DLD1 (cell line): Measurements from ENCODE around the gene KRTAP22-1.

Experiments
- in situ Hi-C: cut with HindIII; loops from 2 replicates; pipeline ENCODE4 v1.10.0; 2017; ENCODE audit warnings: low sequenced_read_pairs

Gene KRTAP22-1

DNA sequence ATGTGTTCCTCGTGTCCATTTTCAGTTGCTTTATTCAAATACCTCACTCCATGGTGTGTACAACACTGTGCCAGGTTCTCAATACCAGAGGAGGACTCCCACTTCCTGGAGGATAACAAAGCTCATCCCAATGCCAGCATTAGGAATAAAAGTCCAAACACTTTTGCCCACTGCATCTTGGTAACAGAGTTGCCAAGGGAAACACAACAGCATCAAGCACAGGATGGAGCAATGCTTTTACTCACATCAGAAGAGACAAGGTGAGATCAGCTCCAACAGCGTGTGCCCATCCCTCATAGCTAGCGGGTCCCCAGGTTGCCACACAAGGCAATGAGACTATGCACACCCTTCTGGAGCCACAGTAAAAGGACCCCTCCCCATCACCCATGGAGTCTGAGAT lies 22.5 kb downstream of the KRTAP22-1 start:
- in situ Hi-C loops = no loop called here

DNA sequence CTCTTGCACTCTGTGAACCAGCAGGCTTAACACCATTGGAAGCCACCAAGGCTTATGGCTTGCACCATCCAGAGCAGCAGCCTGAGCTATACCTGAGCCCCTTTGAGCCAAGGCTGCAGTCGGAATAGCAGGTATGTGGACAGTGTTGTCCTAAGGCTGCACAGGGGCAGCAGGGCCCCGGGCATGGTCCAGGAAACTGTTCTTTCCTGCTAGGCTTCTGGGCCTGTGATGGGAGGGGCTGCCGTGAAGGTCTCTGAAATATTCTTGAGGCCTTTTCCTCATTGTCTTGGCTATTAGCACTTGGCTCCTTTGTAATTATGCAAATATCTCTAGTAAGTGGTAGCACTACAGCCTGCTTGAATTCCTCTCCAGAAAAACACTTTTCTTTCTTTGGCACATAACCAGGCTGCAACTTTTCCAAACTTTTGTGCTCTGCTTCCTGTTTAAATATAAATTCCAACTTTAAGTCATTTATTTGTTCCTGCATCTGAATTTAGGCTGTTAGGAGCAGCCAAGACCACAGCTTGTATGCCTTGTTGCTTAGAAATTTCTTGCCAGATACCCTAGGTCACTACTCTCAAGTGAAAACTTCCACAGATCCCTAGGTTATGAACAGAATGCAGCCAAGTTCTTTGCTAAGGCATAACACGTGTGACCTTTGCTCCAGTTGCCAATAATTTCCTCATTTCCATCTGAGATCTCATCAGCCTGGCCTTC lies 24.7 kb downstream of the KRTAP22-1 start:
- in situ Hi-C loops = no loop called here

DNA sequence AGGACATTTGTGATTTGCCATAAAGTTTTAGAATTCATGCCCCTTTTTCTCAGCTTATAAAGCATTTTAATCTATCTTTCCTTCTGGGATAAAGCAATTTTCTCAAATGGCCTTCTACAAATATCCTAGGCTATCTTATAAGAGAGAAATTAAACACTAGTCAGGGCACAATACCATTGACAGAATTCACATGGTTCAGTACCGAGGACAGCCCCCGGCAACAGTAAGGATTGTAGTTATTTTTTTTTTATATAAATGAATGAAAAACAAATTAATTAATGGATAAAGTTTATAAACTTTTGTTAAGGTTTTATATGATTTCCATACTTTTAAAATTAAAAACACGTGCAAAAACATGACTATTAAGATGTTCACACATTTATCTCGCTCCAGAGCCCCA lies 27.2 kb downstream of the KRTAP22-1 start:
- in situ Hi-C loops = no loop called here

DNA sequence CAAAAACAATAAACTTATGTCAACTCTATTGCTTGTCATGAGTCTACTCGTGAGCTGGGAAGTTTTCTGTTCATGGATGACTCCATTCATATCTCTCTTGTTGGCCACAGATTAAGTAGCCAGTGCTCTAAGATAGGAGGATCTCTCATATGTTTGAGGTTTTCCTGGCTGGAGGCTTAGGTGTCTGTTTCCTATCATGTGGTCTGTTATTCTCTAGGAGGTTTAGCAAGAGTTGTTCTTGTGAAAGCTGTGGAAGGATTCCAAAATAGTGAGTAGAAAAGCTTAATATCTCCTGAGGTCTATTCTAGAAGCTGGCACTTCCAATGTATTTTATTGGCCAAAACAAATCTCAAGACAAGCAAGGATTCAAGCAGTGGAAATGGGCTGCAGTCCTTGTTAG lies 28.3 kb downstream of the KRTAP22-1 start:
- in situ Hi-C loops = no loop called here

DNA sequence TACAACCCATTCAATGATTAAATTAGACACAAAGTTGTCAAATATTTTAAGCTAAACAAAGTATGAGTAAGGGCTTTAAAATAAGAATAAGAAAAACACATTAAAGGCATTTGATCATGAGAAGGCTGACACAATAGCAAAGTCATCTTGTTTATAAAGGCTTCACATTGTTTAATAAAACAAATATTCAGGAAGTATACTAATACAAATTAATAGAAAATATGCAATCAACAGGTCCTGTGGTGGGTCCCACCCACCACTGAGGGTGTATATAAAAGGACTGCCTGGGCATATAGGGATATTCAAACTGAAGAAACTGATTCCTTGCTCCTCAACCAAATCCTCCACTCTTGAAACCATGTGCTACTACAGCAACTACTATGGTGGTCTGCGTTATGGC lies 34.0 kb downstream of the KRTAP22-1 start, which contains the start of gene KRTAP20-2:
TSS of gene KRTAP20-2 (plus strand) at position 301 of the 400 bp plus-strand sequence. CDS start at position 359, 58 bp downstream.
- in situ Hi-C loops = no loop called here

DNA sequence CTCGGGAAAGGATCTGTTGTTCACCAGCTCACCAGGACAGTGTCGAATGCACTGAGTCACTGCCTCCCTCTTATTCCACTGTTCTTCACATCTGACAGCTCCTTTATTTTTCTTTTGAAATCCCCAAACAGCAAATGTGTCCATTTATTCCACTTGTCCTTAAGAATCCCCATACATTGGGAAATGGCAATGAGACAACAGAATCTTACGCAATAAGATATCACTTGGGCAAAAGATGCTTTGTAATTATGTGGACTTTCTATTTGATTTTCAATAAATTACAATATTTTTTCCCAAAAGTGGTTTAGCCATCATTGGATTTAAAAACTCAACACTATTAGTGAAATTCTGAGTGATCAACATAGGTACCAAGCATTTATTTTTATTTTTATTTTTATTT lies 37.8 kb downstream of the KRTAP22-1 start:
- in situ Hi-C loops = no loop called here

DNA sequence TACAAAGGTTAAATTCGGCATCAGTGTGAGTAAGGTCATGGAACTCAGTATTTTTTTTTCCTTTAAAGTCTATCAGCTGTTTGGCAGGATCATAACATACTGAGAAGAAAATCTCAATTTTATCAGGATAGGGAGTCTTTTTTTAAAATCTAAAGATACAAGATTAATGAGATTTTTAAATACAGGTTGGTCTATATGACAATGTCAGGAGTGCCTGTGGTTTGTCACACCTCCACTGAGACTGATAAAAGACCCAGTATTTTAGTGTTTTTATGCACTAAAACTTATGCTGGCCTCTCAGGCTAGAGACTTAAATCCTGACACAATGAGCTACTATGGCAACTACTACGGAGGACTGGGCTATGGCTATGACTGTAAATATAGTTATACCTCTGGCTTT lies 41.7 kb downstream of the KRTAP22-1 start, which contains the start of gene KRTAP20-3:
TSS of gene KRTAP20-3 (plus strand) at position 301 of the 400 bp plus-strand sequence.
- in situ Hi-C loops = no loop called here

DNA sequence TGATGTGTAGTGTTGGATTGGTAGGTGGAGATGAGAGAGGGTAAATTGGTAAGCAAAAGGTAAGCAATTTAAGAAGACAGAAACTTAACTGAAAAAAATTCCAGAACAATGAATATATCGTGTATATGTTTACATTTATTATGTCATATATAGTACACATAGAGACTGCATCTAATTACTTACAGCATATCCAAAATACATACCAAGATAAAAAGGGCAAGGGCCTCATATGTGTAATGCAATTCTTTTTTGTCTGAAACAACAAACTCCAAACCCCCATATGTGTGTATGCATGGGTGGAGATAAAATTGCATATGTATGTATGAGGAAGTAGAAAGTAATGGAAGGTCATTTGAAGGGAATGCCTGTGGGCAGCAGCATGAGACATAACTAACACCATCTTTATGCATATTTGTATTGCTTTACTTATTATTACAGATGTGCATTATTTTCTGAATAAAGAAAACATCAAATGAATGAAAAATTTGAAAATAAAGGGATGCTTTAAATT lies 46.1 kb downstream of the KRTAP22-1 start:
- in situ Hi-C loops = no loop called here
